ENCODE measurements around the gene CACNA1G. TPM values are rescaled to one million over a fixed set of nuclear protein-coding genes. Genes with fewer than 3 reads are reported as not detected.

CACNA1G gene
- total RNA-seq, 2 experiments from 2014 or later, result not detected

DNA sequence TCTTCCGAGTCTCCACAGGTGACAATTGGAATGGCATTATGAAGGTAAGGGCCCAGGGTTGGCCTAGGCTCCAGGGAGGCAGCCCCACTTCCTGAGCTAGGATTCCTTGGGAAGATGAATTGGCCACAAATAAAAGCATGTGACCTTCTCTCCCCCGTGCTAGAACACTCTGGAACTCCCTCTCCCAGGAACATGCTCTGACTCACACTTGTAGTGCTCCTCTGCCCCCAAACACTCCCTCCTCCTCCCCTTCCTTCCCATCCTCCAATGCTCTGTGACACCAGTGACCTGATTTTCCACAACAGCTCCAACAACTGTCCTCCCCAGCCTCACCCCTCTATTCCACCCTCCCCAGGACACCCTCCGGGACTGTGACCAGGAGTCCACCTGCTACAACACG, 57.8 kb downstream of the CACNA1G start:
- Histone ChIP-seq H3K4me2 (ENCODE audit: low read length) (no peak overlapping the region), H3K4me3 (ENCODE audit: low read depth, low read length, poor library complexity, severe bottlenecking) (no peak overlapping the region), H3K36me3 (ENCODE audit: insufficient read depth, low read length) (no peaks in the 10 kb centered on the region), H4K20me1 (ENCODE audit: insufficient read depth, low read length) (no peaks in the 10 kb centered on the region), H3K9me2 (ENCODE audit: insufficient read depth, low read length) (no peaks in the 10 kb centered on the region), H3K79me2 (ENCODE audit: insufficient read depth, low read depth, low read length) (no peaks in the 10 kb centered on the region), H3K27ac (ENCODE audit: low read depth, low read length, poor library complexity, severe bottlenecking) (no peak overlapping the region), H3K4me1 (ENCODE audit: insufficient read depth, low read length, poor library complexity, severe bottlenecking) (no peaks in the 10 kb centered on the region), H2AFZ (ENCODE audit: low read length) (no peak overlapping the region), H3K9me3 (ENCODE audit: low read length) (no peaks in the 10 kb centered on the region)
- DNase-seq (ENCODE audit: low spot score), result no peak
- ChIA-PET POLR2A (interaction anchor here (0.6 kb wide), 1 partner anchor 99 kb away, joined by 3 read pairs; no protein-coding TSS in a partner anchor), CTCF (ENCODE audit: unreplicated experiment) (no interaction called here)
- intact Hi-C loops (cut with micrococcal nuclease; ENCODE audit: unreplicated experiment), result no loop called here
- TF ChIP-seq EZH2phosphoT487 (IDR thresholded peaks at IDR 0.05; ENCODE audit: borderline replicate concordance, low read depth, low read length) (no peak), CTCF (conservative IDR thresholded peaks at IDR 0.05; ENCODE audit: low read length) (no peak)
- BruUV-seq (replicated peaks), result no TSS peak

GRCh38 chr17:50618941-50619340, 58.4 kb downstream of the CACNA1G start:
- DNase-seq (ENCODE audit: low spot score), result no peak
- Histone ChIP-seq H3K4me1 (ENCODE audit: insufficient read depth, low read length, poor library complexity, severe bottlenecking) (no peaks in the 10 kb centered on the region), H2AFZ (ENCODE audit: low read length) (no peak overlapping the region), H3K9me2 (ENCODE audit: insufficient read depth, low read length) (no peaks in the 10 kb centered on the region), H4K20me1 (ENCODE audit: insufficient read depth, low read length) (no peaks in the 10 kb centered on the region), H3K4me3 (ENCODE audit: low read depth, low read length, poor library complexity, severe bottlenecking) (no peak overlapping the region), H3K9me3 (ENCODE audit: low read length) (no peaks in the 10 kb centered on the region), H3K27ac (ENCODE audit: low read depth, low read length, poor library complexity, severe bottlenecking) (no peak overlapping the region), H3K4me2 (ENCODE audit: low read length) (no peak overlapping the region), H3K36me3 (ENCODE audit: insufficient read depth, low read length) (no peaks in the 10 kb centered on the region), H3K79me2 (ENCODE audit: insufficient read depth, low read depth, low read length) (no peaks in the 10 kb centered on the region)
- intact Hi-C loops (cut with micrococcal nuclease; ENCODE audit: unreplicated experiment), result no loop called here
- ChIA-PET POLR2A (no interaction called here), CTCF (ENCODE audit: unreplicated experiment) (no interaction called here)
- no TSS peak for BruUV-seq (replicated peaks)
- TF ChIP-seq EZH2phosphoT487 (IDR thresholded peaks at IDR 0.05; ENCODE audit: borderline replicate concordance, low read depth, low read length), result no peak
- TF ChIP-seq CTCF (conservative IDR thresholded peaks at IDR 0.05; ENCODE audit: low read length), result no peak

GRCh38 chr17:50619489-50619888, 59.0 kb downstream of the CACNA1G start:
- POLR2A ChIA-PET, result no interaction called here
- intact Hi-C loops (cut with micrococcal nuclease; ENCODE audit: unreplicated experiment), result no loop called here

More at GRCh38 chr17:50619489-50619888, 59.0 kb downstream of the CACNA1G start:
- Histone ChIP-seq H3K9me2 (ENCODE audit: insufficient read depth, low read length) (no peaks in the 10 kb centered on the region), H3K9me3 (ENCODE audit: low read length) (no peaks in the 10 kb centered on the region), H3K79me2 (ENCODE audit: insufficient read depth, low read depth, low read length) (no peaks in the 10 kb centered on the region), H3K27ac (ENCODE audit: low read depth, low read length, poor library complexity, severe bottlenecking) (no peak overlapping the region), H3K36me3 (ENCODE audit: insufficient read depth, low read length) (no peaks in the 10 kb centered on the region), H2AFZ (ENCODE audit: low read length) (no peak overlapping the region), H3K4me2 (ENCODE audit: low read length) (no peak overlapping the region), H3K4me3 (ENCODE audit: low read depth, low read length, poor library complexity, severe bottlenecking) (no peak overlapping the region), H3K4me1 (ENCODE audit: insufficient read depth, low read length, poor library complexity, severe bottlenecking) (no peaks in the 10 kb centered on the region), H4K20me1 (ENCODE audit: insufficient read depth, low read length) (no peaks in the 10 kb centered on the region)
- CTCF ChIA-PET (ENCODE audit: unreplicated experiment), result interaction anchor here (1.0 kb wide), 1 partner anchor 13 kb away, joined by 3 read pairs; no protein-coding TSS in a partner anchor
- no peak for DNase-seq (ENCODE audit: low spot score)
- TF ChIP-seq CTCF (conservative IDR thresholded peaks at IDR 0.05; ENCODE audit: low read length), result no peak
- TF ChIP-seq EZH2phosphoT487 (IDR thresholded peaks at IDR 0.05; ENCODE audit: borderline replicate concordance, low read depth, low read length), result no peak
- BruUV-seq (replicated peaks), result no TSS peak
